ENCODE data around the gene STAT6. TPM values are rescaled to one million over a fixed set of nuclear protein-coding genes. Genes with fewer than 3 reads are reported as not detected.

Gene STAT6
- total RNA-seq, 1 experiment from 2014 or later: 44.4 TPM

DNA sequence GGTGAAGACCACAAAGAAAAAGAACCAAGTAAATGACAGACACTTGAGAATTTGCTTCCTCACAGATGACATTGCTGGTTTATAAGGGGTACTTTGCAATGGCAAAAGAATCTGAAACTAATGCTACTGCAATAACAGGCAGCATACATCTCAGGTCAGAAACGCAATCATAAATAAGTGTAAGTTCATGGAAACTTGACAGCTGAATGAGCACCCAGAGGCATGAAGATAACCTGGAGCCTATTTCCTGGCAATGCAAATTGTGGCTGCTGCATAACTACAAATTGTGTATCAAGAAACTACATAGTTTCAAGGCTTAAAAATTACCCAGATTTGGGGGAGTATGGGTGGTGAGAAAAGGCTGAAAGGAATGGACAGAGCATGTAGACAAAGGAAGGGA is 52.7 kb downstream of the STAT6 start:
- no peak overlapping the region for H4K5ac ChIP-seq (ENCODE audit: insufficient read length, low read depth, low read length)
- no peak overlapping the region for H2BK120ac ChIP-seq (ENCODE audit: low read depth, low read length, poor library complexity, severe bottlenecking)
- H2AK5ac ChIP-seq (ENCODE audit: insufficient read length, low read length): no peak overlapping the region
- H3K18ac ChIP-seq (ENCODE audit: insufficient read length, low read depth, low read length): no peak overlapping the region
- H3K23ac ChIP-seq (ENCODE audit: insufficient read length, low read depth, low read length): no peak overlapping the region
- H3K4me1 Mint-ChIP-seq: no peaks in the 10 kb centered on the region
- no peak overlapping the region for H4K8ac ChIP-seq (replicated peaks; ENCODE audit: insufficient read length, low read depth, low read length)
- peaks cover 33 to 77% (median 63%) of the 10 kb centered on the region in 3 experiments; a peak in 6 of 7 replicates for H3K36me3 Mint-ChIP-seq (ENCODE audit: insufficient read depth in 1 of 3, low read depth in 3 of 3)
- no peak overlapping the region for H3K4me3 Mint-ChIP-seq
- H3T11ph ChIP-seq (ENCODE audit: low read length): no peak overlapping the region
- H3K14ac ChIP-seq (ENCODE audit: insufficient read depth, low read length): no peak overlapping the region
- H3K79me1 ChIP-seq (ENCODE audit: insufficient read depth, low read depth, low read length, poor library complexity, severe bottlenecking): no peaks in the 10 kb centered on the region
- H3K27ac Mint-ChIP-seq: no peak overlapping the region
- no peak for DNase-seq
- no peak overlapping the region for H3K4ac ChIP-seq (ENCODE audit: low read depth, low read length)
- H3K9ac ChIP-seq (ENCODE audit: extremely low read depth, insufficient read length, low read length): no peak overlapping the region
- no peaks in the 10 kb centered on the region for H3K9me3 Mint-ChIP-seq
- H3K56ac ChIP-seq (ENCODE audit: insufficient read length, low read depth, low read length): no peak overlapping the region
- H2BK5ac ChIP-seq (ENCODE audit: insufficient read length, low read length): no peak overlapping the region
- H2BK12ac ChIP-seq (ENCODE audit: insufficient read length, low read depth, low read length): no peak overlapping the region
- H3K9me3 ChIP-seq (ENCODE audit: control insufficient read depth, low read depth, low read length): no peaks in the 10 kb centered on the region
- no peak overlapping the region for H4K91ac ChIP-seq (ENCODE audit: insufficient read length, low read depth, low read length)
- no peak overlapping the region for H3K27ac ChIP-seq (ENCODE audit: insufficient read length, low read depth, low read length)
- H3K27me3 Mint-ChIP-seq (ENCODE audit: low read depth): no peaks in the 10 kb centered on the region
- H3K79me2 ChIP-seq (ENCODE audit: insufficient read depth, low read length): no peaks in the 10 kb centered on the region
- H3K4me1 ChIP-seq (ENCODE audit: insufficient read depth, low read length): no peaks in the 10 kb centered on the region
- no peak overlapping the region for H2BK20ac ChIP-seq (ENCODE audit: low read depth, low read length, poor library complexity, severe bottlenecking)
- no peaks in the 10 kb centered on the region for H3K27me3 ChIP-seq (ENCODE audit: insufficient read depth, low read length)
- TF ChIP-seq, protein P1, sequence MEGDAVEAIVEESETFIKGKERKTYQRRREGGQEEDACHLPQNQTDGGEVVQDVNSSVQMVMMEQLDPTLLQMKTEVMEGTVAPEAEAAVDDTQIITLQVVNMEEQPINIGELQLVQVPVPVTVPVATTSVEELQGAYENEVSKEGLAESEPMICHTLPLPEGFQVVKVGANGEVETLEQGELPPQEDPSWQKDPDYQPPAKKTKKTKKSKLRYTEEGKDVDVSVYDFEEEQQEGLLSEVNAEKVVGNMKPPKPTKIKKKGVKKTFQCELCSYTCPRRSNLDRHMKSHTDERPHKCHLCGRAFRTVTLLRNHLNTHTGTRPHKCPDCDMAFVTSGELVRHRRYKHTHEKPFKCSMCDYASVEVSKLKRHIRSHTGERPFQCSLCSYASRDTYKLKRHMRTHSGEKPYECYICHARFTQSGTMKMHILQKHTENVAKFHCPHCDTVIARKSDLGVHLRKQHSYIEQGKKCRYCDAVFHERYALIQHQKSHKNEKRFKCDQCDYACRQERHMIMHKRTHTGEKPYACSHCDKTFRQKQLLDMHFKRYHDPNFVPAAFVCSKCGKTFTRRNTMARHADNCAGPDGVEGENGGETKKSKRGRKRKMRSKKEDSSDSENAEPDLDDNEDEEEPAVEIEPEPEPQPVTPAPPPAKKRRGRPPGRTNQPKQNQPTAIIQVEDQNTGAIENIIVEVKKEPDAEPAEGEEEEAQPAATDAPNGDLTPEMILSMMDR (conservative IDR thresholded peaks at IDR 0.05): no peak
- no peak overlapping the region for H2BK15ac ChIP-seq (ENCODE audit: low read depth, low read length)
- WGBS (ENCODE audit: extremely low coverage, insufficient read length, low lambda C conversion rate): no CpG with 5 or more reads among the region's 1 CpG
- H3K23me2 ChIP-seq (ENCODE audit: insufficient read length, low read depth, low read length, poor library complexity, severe bottlenecking): no peaks in the 10 kb centered on the region
- no peaks in the 10 kb centered on the region for H4K20me1 ChIP-seq (ENCODE audit: control insufficient read depth, insufficient read depth, insufficient read length)
- H2AFZ ChIP-seq (ENCODE audit: low read length): no peak overlapping the region
- no peak overlapping the region for H3K4me2 ChIP-seq (ENCODE audit: insufficient read depth, insufficient read length, low read length)
